Glomerular endothelial cell (primary cell): ENCODE results near the gene TPGS1. TPM values are rescaled to one million over a fixed set of nuclear protein-coding genes. Genes with fewer than 3 reads are reported as not detected.
A peak's percentile ranks its signal among the peaks of the same experiment; 100 is the strongest.

ENCODE experiments used
- DNase-seq: peaks from one replicate; pipeline ENCODE4 v3.0.0-alpha.2; 2011; ENCODE audit warnings: low read depth, low spot score; ENCODE audit errors: extremely low read depth
- total RNA-seq: library from RNA; depleted of rRNA; stranded (reverse); fragments of >200 nt; gene quantifications from 2 replicates; pipeline ENCODE4 v1.2.3, GENCODE V29; 2015

Gene TPGS1
- total RNA-seq, 1 donor from 2014 or later: 78.5 TPM

- DNase-seq: no peak
These were observed 12.3 kb upstream of the TPGS1 start for GRCh38 chr19:495081-495401.

DNA sequence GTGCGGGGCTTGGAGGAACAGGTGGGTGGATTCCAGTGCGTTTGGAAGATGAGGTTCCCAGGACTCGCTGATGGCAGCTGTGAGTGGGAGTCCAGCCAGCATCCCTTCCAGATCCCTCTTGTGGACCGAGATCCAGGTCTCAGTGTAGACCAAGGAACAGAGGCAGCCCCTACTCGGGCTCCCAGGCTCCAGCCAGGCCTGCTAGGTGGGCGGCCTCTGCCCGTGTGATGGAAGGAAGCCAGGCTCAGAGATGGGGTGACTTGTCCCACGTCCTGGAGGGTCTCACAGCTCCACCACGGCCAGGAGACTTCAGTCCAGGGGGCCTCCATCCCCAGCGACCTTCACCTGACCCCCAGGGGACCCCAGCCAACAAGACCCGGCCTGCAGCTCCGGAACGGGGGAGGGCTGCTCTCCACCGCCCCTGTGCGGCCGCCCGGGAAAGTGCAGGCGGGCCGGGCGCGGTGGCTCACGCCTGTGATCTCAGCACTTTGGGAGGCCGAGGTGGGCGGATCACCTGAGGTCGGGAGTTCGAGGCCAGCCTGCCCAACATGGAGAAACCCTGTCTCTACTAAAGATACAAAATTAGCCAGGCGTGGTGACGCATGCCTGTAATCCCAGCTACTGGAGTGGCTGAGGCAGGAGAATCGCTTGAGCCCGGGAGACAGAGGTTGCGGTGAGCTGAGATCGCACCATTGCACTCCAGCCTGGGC lies 11.7 kb upstream of the TPGS1 start:
- DNase-seq: no peak

- no peak for DNase-seq
These were observed 11.1 kb upstream of the TPGS1 start, which contains the start of gene MADCAM1 for GRCh38 chr19:496112-496665. TSS of gene MADCAM1 (plus strand) at chr19:496486. CDS start at chr19:496500, 14 bp downstream.

- no peak for DNase-seq
These were observed 10.3 kb upstream of the TPGS1 start for GRCh38 chr19:496986-497385.

DNA sequence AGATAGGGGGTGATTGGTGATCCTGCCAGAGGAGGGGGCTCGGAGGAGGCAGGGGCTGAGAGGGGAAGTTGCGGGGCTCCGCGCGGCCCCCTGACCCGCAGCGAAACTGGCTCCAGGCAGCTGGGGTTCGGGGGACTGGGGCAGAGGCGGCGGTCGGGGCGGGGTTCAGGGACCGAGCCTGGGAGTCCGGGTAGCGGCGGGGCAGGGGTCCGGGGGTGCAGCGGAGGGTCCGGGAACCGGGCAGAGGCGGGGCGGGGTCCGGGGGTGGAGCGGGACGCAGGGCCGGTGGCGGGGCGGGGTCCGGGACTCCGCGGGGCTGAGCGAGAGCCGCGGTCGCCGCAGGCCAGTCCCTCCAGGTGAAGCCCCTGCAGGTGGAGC lies 9.8 kb upstream of the TPGS1 start:
- no peak for DNase-seq

DNA sequence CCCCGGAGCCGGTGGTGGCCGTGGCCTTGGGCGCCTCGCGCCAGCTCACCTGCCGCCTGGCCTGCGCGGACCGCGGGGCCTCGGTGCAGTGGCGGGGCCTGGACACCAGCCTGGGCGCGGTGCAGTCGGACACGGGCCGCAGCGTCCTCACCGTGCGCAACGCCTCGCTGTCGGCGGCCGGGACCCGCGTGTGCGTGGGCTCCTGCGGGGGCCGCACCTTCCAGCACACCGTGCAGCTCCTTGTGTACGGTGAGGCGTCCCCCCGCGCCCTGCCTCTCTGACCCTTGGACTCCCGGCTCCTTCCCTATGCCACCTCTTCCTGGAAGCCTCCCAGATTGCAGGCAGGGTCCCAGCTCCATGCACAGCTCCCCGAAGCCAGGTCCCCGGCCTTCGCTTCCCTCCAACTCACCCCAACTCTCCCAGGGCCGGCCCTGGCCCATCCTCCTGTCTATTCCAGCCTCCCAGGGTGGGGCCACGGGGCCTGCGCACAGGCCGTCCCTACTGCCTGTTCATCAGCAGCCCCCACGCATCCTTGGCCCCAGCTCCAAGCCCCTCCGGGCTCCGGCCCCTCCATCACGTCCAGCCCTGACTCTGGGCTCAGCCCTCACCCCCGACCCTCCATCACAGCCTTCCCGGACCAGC lies 9.3 kb upstream of the TPGS1 start:
- no peak for DNase-seq

DNA sequence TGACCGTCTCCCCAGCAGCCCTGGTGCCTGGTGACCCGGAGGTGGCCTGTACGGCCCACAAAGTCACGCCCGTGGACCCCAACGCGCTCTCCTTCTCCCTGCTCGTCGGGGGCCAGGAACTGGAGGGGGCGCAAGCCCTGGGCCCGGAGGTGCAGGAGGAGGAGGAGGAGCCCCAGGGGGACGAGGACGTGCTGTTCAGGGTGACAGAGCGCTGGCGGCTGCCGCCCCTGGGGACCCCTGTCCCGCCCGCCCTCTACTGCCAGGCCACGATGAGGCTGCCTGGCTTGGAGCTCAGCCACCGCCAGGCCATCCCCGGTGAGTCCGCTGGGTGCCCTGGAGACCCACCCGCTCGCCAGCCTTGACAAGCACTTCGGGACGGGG lies 8.8 kb upstream of the TPGS1 start:
- DNase-seq: no peak

GRCh38 chr19:498977-499623 lies 8.2 kb upstream of the TPGS1 start:
- DNase-seq: no peak

DNA sequence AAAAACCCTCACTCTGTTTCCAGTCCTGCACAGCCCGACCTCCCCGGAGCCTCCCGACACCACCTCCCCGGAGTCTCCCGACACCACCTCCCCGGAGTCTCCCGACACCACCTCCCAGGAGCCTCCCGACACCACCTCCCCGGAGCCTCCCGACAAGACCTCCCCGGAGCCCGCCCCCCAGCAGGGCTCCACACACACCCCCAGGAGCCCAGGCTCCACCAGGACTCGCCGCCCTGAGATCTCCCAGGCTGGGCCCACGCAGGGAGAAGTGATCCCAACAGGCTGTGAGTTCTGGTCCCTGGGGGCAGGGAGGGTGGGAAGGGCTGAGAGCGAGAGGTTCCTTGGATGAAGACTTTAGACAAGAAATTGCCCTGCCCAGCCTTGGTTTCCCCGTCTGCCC lies 5.7 kb upstream of the TPGS1 start:
- DNase-seq: no peak

DNA sequence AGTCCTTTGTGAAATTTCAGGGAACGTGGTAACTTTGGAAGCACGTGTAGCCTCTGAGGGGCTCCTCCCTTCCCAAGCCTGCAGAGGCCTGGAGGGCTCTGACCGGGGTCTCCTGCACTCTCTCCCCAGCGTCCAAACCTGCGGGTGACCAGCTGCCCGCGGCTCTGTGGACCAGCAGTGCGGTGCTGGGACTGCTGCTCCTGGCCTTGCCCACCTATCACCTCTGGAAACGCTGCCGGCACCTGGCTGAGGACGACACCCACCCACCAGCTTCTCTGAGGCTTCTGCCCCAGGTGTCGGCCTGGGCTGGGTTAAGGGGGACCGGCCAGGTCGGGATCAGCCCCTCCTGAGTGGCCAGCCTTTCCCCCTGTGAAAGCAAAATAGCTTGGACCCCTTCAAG lies 2.7 kb upstream of the TPGS1 start:
- no peak for DNase-seq

- DNase-seq: peak; percentile 100
These were observed 652 bp upstream of the TPGS1 start for GRCh38 chr19:506404-507285.

DNA sequence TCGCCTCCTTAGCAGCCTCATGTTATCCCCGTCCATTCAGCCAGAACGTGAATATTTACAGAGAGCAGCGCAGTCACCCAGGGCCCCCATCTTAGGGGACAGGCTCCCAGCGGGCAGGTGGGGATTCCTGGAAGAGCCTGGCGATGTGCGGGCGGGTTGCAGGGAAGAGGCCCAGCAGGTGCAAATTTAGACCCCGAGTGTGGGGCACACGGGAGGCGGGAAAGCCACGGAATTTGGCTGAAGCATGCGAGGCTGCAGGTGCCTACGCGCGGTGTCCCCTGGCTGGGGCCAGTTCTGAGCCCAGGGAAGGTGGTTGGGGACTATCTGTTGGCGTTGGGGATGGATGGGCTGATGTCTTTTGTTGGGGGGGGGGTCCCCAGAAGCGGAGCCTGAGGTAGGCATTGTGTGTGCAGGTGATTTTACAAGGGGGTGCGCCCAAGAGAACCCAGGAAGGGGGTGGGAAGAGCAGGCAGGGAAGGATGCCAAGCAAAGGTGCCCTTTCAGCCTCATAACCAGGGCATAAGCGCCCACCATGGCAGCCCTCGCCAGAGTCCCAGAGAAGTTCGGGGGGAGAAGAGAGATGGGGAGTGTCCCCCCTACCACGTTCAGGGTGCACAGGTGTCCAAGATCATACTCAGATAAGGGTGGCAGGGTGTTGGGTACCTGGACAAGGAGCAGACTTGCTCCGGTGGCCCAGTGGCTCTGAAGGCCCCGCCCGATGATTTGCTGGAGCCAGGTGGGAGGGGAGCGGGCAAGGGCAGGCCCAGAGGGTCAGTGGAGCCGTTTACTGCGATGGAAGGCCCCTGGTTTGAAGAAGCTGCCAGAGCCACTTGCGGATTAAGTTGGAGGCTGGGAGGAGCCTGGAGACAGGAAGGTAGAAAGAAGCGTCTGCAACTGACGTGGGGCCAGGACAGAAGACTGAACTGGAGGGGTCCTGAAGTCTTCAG lies 1.2 kb downstream of the TPGS1 start:
- DNase-seq: no peak

- no peak for DNase-seq
These were observed 3.4 kb downstream of the TPGS1 start for GRCh38 chr19:510606-511100.

DNA sequence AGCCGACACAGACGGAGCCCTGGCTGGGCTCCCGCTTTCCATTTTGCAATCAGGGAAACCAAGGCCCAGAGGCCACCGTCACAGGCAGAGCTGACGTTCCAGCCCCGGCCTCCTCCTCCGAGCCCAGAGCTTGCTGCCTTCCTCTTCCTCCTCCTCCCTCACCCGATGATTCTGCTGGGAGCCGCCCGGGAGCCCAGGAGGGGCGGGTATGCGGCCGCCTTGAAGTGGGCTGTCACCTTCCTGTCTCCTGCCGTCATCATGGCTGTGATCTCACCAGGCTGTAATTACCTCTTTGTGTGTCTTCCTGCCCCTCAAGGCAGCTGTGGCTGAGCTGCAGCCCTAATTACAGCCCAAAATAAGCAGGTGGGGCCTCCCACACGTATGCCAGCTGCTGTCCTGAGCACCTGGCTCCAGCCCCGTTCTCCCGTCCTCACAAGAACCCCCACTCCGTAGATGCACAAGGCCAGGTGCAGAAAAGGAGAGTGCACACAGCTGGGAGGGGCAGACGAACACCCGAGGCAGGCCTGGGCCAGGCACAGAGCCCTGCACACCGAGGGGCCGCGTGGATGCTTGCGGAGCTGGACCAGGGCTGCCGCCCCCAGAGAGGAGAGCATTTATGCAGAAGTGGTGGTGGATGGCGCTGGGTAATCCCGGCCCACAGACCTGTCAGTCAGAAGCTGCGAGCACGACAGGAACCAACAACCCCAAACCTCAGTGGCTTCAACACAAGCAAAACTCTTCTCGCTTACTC lies 4.0 kb downstream of the TPGS1 start:
- DNase-seq: no peak

DNA sequence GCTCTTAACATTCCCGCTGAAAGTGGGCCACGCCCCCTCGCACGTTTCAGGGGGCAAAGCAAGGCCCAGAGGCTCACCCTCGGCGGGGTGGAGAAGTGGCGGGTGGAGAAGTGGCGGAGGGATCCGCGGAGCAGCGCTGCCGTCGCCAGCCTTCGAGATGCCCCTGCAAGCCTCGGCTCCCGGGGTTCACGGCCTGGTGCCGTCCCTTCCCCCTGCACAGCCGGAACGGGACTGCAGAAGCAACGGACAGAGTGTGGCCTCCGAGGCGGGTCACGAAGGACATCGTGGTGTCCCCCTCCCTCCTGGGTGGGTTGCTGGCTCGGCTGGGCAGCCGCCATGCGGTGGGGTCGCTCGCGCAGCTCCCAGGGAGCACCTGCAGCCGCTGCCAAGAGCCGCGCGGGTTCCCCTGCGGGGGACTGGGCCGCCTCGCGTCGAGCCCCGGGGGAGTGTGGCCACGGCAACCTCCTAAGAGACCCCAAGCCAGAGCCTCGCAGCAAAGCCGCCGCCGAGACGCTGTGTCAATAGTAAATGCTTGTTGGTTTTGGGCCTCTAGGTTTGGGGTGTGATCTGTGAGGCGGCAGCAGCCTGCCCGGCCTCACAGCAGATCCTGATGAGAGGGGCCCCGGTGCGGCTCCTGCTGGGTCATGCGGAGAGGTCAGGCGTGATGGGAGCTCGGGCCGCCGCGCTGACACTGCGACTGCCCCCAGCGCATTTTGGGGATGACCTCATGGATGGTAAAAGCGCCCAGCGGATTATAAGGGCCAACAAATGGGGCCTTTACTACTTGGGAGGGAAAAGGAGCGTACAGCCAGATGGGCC lies 5.5 kb downstream of the TPGS1 start:
- no peak for DNase-seq

DNA sequence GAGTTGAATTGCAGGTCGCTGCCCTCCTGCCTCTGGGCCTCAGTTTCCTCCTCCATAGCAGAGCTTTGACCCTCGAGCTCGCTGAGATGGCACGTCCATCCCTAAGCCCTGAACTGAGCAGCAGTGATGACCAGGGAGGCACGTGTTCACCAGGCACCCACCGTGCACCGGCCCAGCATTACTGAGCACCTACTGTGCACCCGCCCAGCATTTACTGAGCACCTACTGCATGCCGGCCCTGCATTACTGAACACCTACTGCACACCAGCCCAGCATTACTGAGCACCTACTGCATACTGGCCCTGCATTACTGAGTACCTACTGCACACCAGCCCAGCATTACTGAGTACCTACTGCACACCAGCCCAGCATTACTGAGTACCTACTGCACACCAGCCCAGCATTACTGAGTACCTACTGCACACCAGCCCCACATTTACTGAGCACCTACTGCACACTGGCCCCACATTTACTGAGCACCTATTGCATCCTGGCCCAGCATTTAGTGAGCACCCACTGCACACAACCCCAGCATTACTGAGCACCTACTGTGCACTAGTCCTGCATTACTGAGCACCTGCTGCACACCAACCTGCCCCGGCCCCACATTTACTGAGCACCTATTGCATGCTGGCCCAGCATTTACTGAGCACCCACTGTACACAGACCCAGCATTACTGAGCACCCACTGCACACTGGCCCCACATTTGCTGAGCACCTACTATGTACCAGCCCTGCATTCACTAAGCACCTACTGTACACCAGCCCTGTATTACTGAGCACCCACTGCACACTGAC lies 6.3 kb downstream of the TPGS1 start:
- DNase-seq: no peak

DNA sequence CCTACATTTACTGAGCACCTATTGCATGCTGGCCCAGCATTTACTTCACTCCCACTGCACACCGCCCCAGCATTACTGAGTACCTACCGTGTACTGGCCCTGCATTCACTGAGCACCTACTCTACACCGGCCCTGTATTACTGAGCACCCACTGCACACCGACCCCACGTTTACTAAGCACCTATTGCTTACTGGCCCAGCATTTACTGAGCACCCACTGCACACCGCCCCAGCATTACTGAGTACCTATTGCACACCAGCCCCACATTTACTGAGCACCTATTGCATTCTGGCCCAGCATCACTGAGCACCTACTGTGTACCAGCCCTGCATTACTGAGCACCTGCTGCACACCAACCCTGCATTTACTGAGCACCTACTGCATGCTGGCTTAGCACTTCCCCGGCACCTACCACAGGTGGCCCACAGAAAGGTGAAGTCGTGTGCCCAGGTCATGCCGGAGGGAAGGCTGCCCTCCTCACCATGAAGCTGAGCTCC lies 6.9 kb downstream of the TPGS1 start:
- DNase-seq: no peak
